HepG2 (cell line): ENCODE data around the gene SLC26A9.

Experiments
- ARNT ChIP-seq: fragments of 450-650 bp; IDR thresholded peaks from 2 replicates; pipeline ENCODE4 v1.6.1; 2017
- SMAD1 ChIP-seq: sonication (generic); formaldehyde crosslinking; IDR thresholded peaks from 2 replicates; pipeline ENCODE4 v1.4.0; 2020; ENCODE audit warnings: missing genetic modification reagents, low read depth, mild to moderate bottlenecking, borderline replicate concordance
- TF ChIP-seq, protein P1 (sequence below): sonication (generic); formaldehyde crosslinking; IDR thresholded peaks from 2 replicates; pipeline ENCODE4 v1.5.1; 2020; ENCODE audit warnings: missing genetic modification reagents, mild to moderate bottlenecking, borderline replicate concordance

DNA sequence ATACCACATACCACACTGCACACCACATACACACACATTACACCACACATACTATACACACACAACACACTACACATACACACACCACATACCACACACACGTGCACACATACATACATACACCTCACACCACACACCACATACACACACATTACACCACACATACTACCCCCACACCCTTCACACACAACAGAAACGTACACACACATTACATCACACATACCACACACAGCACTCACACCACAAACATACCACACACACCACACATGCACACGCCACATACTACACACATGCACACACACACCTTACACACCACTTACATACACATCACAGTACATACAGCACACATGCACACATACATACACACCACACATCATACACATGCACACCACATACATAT lies 31.5 kb upstream of the SLC26A9 start:
- TF ChIP-seq SMAD1 (CRISPR knock-in tag) (no peak), ARNT (no peak)
- TF ChIP-seq, protein P1, sequence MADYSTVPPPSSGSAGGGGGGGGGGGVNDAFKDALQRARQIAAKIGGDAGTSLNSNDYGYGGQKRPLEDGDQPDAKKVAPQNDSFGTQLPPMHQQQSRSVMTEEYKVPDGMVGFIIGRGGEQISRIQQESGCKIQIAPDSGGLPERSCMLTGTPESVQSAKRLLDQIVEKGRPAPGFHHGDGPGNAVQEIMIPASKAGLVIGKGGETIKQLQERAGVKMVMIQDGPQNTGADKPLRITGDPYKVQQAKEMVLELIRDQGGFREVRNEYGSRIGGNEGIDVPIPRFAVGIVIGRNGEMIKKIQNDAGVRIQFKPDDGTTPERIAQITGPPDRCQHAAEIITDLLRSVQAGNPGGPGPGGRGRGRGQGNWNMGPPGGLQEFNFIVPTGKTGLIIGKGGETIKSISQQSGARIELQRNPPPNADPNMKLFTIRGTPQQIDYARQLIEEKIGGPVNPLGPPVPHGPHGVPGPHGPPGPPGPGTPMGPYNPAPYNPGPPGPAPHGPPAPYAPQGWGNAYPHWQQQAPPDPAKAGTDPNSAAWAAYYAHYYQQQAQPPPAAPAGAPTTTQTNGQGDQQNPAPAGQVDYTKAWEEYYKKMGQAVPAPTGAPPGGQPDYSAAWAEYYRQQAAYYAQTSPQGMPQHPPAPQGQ = no peak
